AG04449 (cell line): ENCODE measurements around the gene UCP3.

Source experiments
- CTCF ChIA-PET: fragments of 350-600 bp; formaldehyde crosslinking; extraction: SDS; loops from one replicate; lab custom pipeline; 2021; ENCODE audit warnings: antibody characterized with exemption; lab: Yijun Ruan, JAX
- POLR2A ChIA-PET: fragments of 400-600, 350-600 bp; formaldehyde crosslinking; extraction: SDS; loops from one replicate; lab custom pipeline; 2020; ENCODE audit warnings: antibody characterized with exemption, inconsistent platforms; lab: Yijun Ruan, JAX
- DNase-seq: peaks from one replicate; pipeline ENCODE4 v3.0.0-alpha.2; 2010; ENCODE audit warnings: low read depth, low spot score
- H3K4me3 ChIP-seq: 2 replicates; pipeline ENCODE4 v1.5.1; 2011; ENCODE audit warnings: low read depth, mild to moderate bottlenecking, control low read depth, low read length
- TF ChIP-seq, protein P1 (sequence below): IDR thresholded peaks from one replicate; pipeline ENCODE4 v1.5.1; 2011; ENCODE audit warnings: mild to moderate bottlenecking, moderate library complexity, low read length, control low read depth, inconsistent platforms; ENCODE audit not compliant: insufficient read depth; ENCODE audit errors: missing control alignments

UCP3 gene

DNA sequence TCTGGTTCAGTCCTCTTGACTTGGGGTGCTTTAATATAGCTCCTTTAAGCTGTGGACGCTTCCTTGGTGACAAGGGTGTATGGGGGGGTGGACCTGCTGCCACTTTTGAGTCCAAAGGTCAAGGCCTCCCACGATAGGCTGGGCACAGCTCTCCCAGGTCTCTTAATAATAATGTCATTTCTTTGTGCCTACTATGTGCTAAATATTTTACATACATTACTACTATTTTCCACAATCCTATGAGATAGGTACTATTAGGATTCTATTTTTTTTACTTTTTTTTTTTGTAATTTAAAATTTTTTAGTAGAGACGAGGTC is 304 bp upstream of the UCP3 start:
- POLR2A ChIA-PET: no interaction called here

DNA sequence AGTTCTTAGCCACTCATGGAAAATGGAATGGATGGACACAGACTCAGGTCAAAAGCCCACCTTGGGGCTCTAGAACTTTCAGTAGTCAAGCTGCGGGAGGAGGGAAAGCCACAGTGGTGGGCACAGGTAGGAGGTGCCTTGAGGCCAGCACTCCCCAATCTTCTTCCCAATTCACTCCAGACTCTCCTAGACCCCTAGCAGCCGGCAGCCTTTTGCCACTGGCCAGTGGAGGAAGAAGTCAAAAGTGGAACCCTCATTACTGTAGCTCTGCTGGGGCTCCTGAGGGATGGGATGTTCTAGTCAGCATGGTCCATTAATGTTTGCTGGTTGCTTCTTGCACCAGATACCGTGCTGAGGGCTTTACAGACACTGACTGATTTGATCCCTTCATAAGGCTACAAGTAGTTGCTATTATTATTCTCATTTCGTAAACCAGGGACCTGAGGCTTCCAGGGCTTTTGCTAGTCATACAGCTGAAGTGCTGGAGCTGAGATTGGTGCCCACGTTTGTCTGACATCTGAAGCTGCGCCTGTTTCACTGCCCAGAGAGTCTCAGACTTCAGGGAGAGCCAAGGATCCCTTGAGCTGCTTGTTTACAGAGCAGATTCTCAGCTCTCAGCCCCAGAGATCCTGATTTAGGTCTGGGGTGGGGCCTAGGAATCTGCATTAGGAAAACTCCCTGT is 1.1 kb downstream of the UCP3 start:
- ChIA-PET CTCF (no interaction called here), POLR2A (no interaction called here)
- H3K4me3 ChIP-seq: no peak overlapping the region
- no peak for DNase-seq
- TF ChIP-seq, protein P1, sequence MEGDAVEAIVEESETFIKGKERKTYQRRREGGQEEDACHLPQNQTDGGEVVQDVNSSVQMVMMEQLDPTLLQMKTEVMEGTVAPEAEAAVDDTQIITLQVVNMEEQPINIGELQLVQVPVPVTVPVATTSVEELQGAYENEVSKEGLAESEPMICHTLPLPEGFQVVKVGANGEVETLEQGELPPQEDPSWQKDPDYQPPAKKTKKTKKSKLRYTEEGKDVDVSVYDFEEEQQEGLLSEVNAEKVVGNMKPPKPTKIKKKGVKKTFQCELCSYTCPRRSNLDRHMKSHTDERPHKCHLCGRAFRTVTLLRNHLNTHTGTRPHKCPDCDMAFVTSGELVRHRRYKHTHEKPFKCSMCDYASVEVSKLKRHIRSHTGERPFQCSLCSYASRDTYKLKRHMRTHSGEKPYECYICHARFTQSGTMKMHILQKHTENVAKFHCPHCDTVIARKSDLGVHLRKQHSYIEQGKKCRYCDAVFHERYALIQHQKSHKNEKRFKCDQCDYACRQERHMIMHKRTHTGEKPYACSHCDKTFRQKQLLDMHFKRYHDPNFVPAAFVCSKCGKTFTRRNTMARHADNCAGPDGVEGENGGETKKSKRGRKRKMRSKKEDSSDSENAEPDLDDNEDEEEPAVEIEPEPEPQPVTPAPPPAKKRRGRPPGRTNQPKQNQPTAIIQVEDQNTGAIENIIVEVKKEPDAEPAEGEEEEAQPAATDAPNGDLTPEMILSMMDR: no peak

More for the DNA sequence above, 304 bp upstream of the UCP3 start:
- H3K4me3 ChIP-seq: no peak overlapping the region
- no peak for DNase-seq
- CTCF ChIA-PET: no interaction called here
- TF ChIP-seq, protein P1: no peak

DNA sequence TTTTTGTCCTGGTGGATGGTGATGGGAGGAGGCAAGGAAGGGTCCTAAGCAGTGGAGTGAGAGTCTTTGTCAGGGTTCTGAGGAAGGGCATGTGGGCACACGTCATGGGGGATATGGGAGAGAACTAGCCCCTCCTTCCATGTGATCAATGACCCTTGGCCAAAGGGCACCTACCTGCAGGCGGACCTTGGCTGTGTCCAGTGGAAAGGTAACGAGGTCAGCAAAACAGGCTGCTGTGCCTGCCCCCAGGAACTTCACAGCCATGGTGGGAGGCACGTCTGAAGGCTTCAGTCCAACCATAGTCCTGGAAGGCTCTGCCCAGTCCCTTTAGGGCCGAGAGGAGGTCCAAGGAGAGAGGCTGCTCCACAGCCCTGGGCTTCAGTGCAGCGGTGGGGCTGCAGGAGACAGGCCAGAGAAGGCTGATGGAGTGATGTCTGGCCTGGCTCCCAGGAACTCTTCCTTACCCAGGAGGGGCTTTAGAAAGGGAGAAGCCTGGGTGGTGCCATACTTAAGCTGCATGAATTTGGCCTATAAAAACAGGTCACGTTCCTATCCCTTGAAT is 2.1 kb downstream of the UCP3 start:
- ChIA-PET CTCF (no interaction called here), POLR2A (no interaction called here)
- no peak overlapping the region for H3K4me3 ChIP-seq
- no peak for DNase-seq
- TF ChIP-seq, protein P1: no peak

DNA sequence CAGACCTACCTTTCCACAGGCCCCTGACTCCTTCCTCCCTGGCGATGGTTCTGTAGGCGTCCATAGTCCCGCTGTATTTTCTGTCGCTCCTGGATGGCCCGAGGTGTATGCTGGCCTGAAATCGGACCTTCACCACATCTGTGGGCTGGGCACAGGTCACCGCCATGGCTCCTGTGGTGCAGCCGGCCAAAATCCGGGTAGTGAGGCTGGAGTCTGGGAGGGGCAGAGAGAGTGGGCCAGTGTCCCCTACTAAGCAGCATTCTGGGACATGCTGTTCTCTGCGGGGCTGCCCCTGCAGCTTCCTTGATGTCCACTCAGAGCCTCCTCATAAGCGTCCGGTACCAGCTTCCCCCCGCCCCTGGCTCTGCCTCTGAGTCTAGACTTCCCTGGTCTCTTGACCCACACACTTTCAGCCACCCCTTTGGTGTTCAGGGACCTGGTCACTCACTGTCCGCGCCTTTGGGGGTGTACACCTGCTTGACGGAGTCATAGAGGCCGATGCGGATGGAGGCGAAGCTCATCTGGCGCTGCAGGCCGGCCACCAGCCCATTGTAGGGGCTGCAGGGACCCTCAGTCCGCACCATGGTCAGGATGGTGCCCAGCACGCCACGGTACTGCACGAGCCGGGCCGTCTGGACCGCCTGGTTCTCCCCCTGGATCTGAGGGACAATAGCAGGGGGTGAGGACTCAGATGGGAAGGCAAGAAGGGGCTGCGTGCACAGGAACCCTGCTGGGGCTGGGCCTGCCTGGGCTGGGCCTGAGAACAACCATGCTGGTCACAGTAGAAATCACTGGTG is 3.0 kb downstream of the UCP3 start:
- TF ChIP-seq, protein P1: no peak
- CTCF ChIA-PET: no interaction called here
- POLR2A ChIA-PET: no interaction called here
- DNase-seq: no peak
- H3K4me3 ChIP-seq: no peak overlapping the region

DNA sequence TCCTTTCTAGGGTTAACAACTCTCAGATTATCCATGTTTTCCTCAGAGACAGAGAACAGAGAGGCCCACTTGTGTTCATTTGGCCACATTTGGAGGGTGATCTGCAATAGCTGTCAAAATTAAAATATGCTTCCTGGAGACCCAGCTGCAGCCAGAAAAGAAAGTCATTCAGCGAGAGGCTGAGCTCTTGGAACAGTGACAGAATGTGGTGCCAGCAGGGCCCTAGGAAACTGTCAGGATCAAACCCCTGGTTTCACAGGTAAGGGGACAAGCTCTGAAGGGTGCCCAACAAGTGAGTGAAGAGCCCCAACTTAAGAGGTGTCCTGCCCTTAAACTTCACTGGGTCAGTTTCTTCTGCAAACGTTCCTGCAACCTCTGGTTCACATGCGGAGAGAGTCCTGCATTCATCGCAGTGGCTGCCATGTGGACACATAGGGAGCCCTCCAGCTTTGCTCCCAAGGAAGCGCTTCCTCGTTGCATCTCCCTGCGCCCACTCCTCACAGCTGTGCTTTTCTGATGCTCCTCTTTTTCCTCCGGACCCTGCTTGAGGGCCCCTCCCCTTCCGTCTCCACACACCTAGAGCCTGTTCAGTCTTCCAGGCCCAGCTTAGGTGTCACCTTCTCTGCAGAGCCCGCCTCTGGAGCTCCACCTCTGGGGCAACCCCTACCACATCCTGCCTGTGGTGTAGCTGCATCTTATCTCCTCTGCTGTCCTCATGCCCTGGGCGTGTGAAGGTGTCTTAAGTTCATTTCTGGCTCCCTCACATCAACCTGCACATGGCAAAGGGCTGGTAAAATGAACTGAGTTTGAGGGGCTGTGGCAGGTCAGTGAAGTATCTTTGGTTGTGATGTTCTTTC is 3.9 kb downstream of the UCP3 start:
- POLR2A ChIA-PET: no interaction called here
- no peak for DNase-seq
- CTCF ChIA-PET: no interaction called here

More for the DNA sequence above, 3.9 kb downstream of the UCP3 start:
- TF ChIP-seq, protein P1: no peak
- no peak overlapping the region for H3K4me3 ChIP-seq
